Bronchial epithelial cell (primary cell): ENCODE data around the gene GMPR2. TPM values are rescaled to one million over a fixed set of nuclear protein-coding genes. Genes with fewer than 3 reads are reported as not detected.

Experiments used
- DNase-seq: peaks from one replicate; pipeline ENCODE4 v3.0.0-alpha.2; 2010; ENCODE audit warnings: low read depth
- FAIRE-seq: peaks from 2 replicates; lab custom pipeline; 2011; peaks lifted over from hg19 to GRCh38; lab: Jason Lieb, UNC
- H3K27me3 ChIP-seq: 2 replicates; pipeline ENCODE4 v1.5.1; 2011; ENCODE audit warnings: low read length; ENCODE audit not compliant: control insufficient read depth, insufficient read depth
- H3K36me3 ChIP-seq: 2 replicates; pipeline ENCODE4 v1.5.1; 2011; ENCODE audit warnings: low read length; ENCODE audit not compliant: control insufficient read depth, insufficient read depth
- H3K4me3 ChIP-seq: 2 replicates; pipeline ENCODE4 v1.5.1; 2011; ENCODE audit warnings: mild to moderate bottlenecking, low read depth, low read length, control low read depth
- total RNA-seq: library from RNA; depleted of rRNA; stranded (reverse); fragments of >200 nt; gene quantifications from 2 replicates; pipeline ENCODE4 v1.2.1, GENCODE V29; 2014
- TF ChIP-seq, protein P1 (sequence below): IDR thresholded peaks from 2 replicates; pipeline ENCODE4 v1.5.1; 2011; ENCODE audit warnings: mild to moderate bottlenecking, moderate library complexity, low read length, control low read depth, inconsistent platforms; ENCODE audit not compliant: insufficient read depth, severe bottlenecking

The GMPR2 gene
- total RNA-seq, 1 donor from 2014 or later = 98.7 TPM

GRCh38 chr14:24269910-24270536, 37.3 kb downstream of the GMPR2 start:
- TF ChIP-seq, protein P1, sequence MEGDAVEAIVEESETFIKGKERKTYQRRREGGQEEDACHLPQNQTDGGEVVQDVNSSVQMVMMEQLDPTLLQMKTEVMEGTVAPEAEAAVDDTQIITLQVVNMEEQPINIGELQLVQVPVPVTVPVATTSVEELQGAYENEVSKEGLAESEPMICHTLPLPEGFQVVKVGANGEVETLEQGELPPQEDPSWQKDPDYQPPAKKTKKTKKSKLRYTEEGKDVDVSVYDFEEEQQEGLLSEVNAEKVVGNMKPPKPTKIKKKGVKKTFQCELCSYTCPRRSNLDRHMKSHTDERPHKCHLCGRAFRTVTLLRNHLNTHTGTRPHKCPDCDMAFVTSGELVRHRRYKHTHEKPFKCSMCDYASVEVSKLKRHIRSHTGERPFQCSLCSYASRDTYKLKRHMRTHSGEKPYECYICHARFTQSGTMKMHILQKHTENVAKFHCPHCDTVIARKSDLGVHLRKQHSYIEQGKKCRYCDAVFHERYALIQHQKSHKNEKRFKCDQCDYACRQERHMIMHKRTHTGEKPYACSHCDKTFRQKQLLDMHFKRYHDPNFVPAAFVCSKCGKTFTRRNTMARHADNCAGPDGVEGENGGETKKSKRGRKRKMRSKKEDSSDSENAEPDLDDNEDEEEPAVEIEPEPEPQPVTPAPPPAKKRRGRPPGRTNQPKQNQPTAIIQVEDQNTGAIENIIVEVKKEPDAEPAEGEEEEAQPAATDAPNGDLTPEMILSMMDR = no peak
- no peaks in the 10 kb centered on the region for H3K27me3 ChIP-seq
- FAIRE-seq (no peak), DNase-seq (no peak)
- H3K4me3 ChIP-seq = no peak overlapping the region
- peaks cover 30% of the 10 kb centered on the region for H3K36me3 ChIP-seq

- Histone ChIP-seq H3K36me3 (peaks cover 30% of the 10 kb centered on the region), H3K27me3 (no peaks in the 10 kb centered on the region), H3K4me3 (peak overlapping the region; percentile 82)
- TF ChIP-seq, protein P1 = no peak
- DNase-seq = no peak
- FAIRE-seq = no peak
These were observed 37.9 kb downstream of the GMPR2 start for GRCh38 chr14:24270537-24271133.

- no peaks in the 10 kb centered on the region for H3K27me3 ChIP-seq
- DNase-seq (peak; percentile 78), FAIRE-seq (no peak)
- TF ChIP-seq, protein P1 = peak; percentile 91
- H3K4me3 ChIP-seq = peak within 1 kb of the TSS; percentile 82
- peaks cover 27% of the 10 kb centered on the region for H3K36me3 ChIP-seq
These were observed 38.6 kb downstream of the GMPR2 start, which contains the start of gene RABGGTA for GRCh38 chr14:24271134-24271833. Gene RABGGTA (minus strand): TSS chr14:24271597. CDS start chr14:24271115, 482 bp downstream.

GRCh38 chr14:24271834-24272263, 39.1 kb downstream of the GMPR2 start:
- DNase-seq (no peak), FAIRE-seq (no peak)
- peak overlapping the region; percentile 82 for H3K4me3 ChIP-seq
- peaks cover 22% of the 10 kb centered on the region for H3K36me3 ChIP-seq
- H3K27me3 ChIP-seq = no peaks in the 10 kb centered on the region
- TF ChIP-seq, protein P1 = no peak

GRCh38 chr14:24272467-24272866, 39.7 kb downstream of the GMPR2 start:
- no peak overlapping the region for H3K4me3 ChIP-seq

More at GRCh38 chr14:24272467-24272866, 39.7 kb downstream of the GMPR2 start:
- DNase-seq (no peak), FAIRE-seq (no peak)
- Histone ChIP-seq H3K27me3 (no peaks in the 10 kb centered on the region), H3K36me3 (peaks cover 18% of the 10 kb centered on the region)
- TF ChIP-seq, protein P1 = no peak
